GM12891 (cell line): ENCODE results near the gene TRIM7.
"Not testable (repeated sequence)": the region's sequence is repeated elsewhere in the genome, so short reads cannot be mapped to it uniquely, and the experiment has no call there.

Experiments used
- DNase-seq: peaks from one replicate; pipeline ENCODE4 v3.0.0; 2011; ENCODE audit warnings: low spot score; ENCODE audit not compliant: insufficient read length
- FAIRE-seq: peaks from 2 replicates; lab custom pipeline; 2011; peaks lifted over from hg19 to GRCh38; lab: Jason Lieb, UNC
- PAX5 ChIP-seq: IDR thresholded peaks from 2 replicates; pipeline ENCODE4 v1.6.1; 2011; ENCODE audit warnings: low read length, moderate library complexity, mild to moderate bottlenecking; ENCODE audit not compliant: insufficient read depth, severe bottlenecking
- POLR2A ChIP-seq: IDR thresholded peaks from 2 replicates; pipeline ENCODE4 v1.6.1; 2011; ENCODE audit warnings: low read depth, low read length, control low read depth
- POLR2AphosphoS5 ChIP-seq: IDR thresholded peaks from 2 replicates; pipeline ENCODE4 v1.6.1; 2011; ENCODE audit warnings: low read depth, low read length, control low read depth
- POU2F2 ChIP-seq: IDR thresholded peaks from 2 replicates; pipeline ENCODE4 v1.6.1; 2011; ENCODE audit warnings: low read depth, mild to moderate bottlenecking, control low read depth, low read length, moderate library complexity
- SPI1 ChIP-seq: IDR thresholded peaks from 2 replicates; pipeline ENCODE4 v1.6.1; 2011; ENCODE audit warnings: low read depth, low read length, control low read depth
- TAF1 ChIP-seq: IDR thresholded peaks from 2 replicates; pipeline ENCODE4 v1.6.1; 2011; ENCODE audit warnings: low read depth, low read length, control low read depth

TRIM7 gene

GRCh38 chr5:181161534-181162175 is 43.3 kb downstream of the TRIM7 start:
- DNase-seq (no peak), FAIRE-seq (no peak)
- TF ChIP-seq POLR2A (no peak), PAX5 (no peak), TAF1 (no peak), SPI1 (no peak), POU2F2 (no peak), POLR2AphosphoS5 (no peak)

GRCh38 chr5:181160755-181161533 is 44.1 kb downstream of the TRIM7 start:
- peak; percentile 54 for FAIRE-seq
- DNase-seq = not testable (repeated sequence)

GRCh38 chr5:181160152-181160754 is 44.7 kb downstream of the TRIM7 start:
- TF ChIP-seq POLR2AphosphoS5 (no peak), POLR2A (no peak)
- peak; percentile 68 for DNase-seq
- peak; percentile 47 for FAIRE-seq

- TF ChIP-seq POLR2AphosphoS5 (no peak), SPI1 (0 out of 2 replicates have a peak, but pooled peaks have one; percentile 13), TAF1 (no peak)
- FAIRE-seq = peak; percentile 91
Measured at GRCh38 chr5:181159286-181160151, 45.5 kb downstream of the TRIM7 start.

GRCh38 chr5:181158869-181159268 is 46.1 kb downstream of the TRIM7 start:
- FAIRE-seq (no peak), DNase-seq (no peak)
- no peak for TF ChIP-seq POLR2A
- TF ChIP-seq POU2F2 = no peak
- no peak for TF ChIP-seq SPI1
- no peak for TF ChIP-seq TAF1
- no peak for TF ChIP-seq PAX5
- TF ChIP-seq POLR2AphosphoS5 = no peak

More at GRCh38 chr5:181159286-181160151, 45.5 kb downstream of the TRIM7 start:
- DNase-seq = peak; percentile 68

GRCh38 chr5:181156758-181157157 is 48.2 kb downstream of the TRIM7 start:
- no peak for DNase-seq
- TF ChIP-seq SPI1 (no peak), POLR2AphosphoS5 (no peak), POLR2A (no peak), PAX5 (no peak), POU2F2 (no peak), TAF1 (no peak)
- FAIRE-seq = no peak

- no peak for DNase-seq
- peak; percentile 41 for FAIRE-seq
- TF ChIP-seq SPI1 = no peak
- TF ChIP-seq TAF1 = no peak
- TF ChIP-seq PAX5 = no peak
- no peak for TF ChIP-seq POLR2AphosphoS5
- TF ChIP-seq POLR2A = no peak
Measured at GRCh38 chr5:181153814-181154213, 51.2 kb downstream of the TRIM7 start.

- FAIRE-seq = no peak
- DNase-seq = no peak
Measured at GRCh38 chr5:181152406-181152805, 52.6 kb downstream of the TRIM7 start.

GRCh38 chr5:181151146-181151545 is 53.9 kb downstream of the TRIM7 start:
- no peak for DNase-seq
- no peak for FAIRE-seq
- TF ChIP-seq POLR2AphosphoS5 = no peak
- TF ChIP-seq POU2F2 = no peak
- no peak for TF ChIP-seq POLR2A
- no peak for TF ChIP-seq TAF1
- TF ChIP-seq SPI1 = no peak
- no peak for TF ChIP-seq PAX5

More at GRCh38 chr5:181152406-181152805, 52.6 kb downstream of the TRIM7 start:
- TF ChIP-seq POU2F2 = no peak
- TF ChIP-seq POLR2AphosphoS5 = no peak
- TF ChIP-seq PAX5 = no peak
- no peak for TF ChIP-seq SPI1
- no peak for TF ChIP-seq TAF1
- no peak for TF ChIP-seq POLR2A
